HG03060 (cell line): ENCODE measurements around the gene RAB17.

Source experiments
- ATAC-seq: cut with Tn5 transposase; IDR thresholded peaks from one replicate; pipeline ENCODE4 v1.9.1; 2021; ENCODE audit warnings: low read depth, moderate number of reproducible peaks; ENCODE audit not compliant: unreplicated experiment

RAB17 gene

GRCh38 chr2:237540223-237540775 is 50.2 kb downstream of the RAB17 start:
- no peak for ATAC-seq

DNA sequence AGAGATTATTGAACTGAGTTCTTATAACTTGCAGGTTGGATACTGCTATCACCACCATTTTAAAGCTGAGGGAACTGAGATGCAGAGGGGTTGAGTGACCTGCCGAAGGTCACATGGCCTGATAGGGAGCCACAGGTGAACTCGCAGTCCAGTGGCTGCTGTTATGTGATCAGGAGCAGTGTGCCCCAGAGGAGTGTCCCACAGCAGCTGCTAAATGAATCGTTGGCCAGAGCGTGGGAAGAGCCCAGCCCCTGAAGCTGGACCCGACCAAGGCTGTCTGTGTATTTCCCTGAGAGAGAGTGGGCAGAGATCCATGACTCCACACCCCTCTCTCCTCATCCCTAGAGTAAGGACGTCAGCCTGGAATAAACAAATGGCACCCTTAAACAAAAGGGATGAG is 50.9 kb downstream of the RAB17 start:
- ATAC-seq = no peak

DNA sequence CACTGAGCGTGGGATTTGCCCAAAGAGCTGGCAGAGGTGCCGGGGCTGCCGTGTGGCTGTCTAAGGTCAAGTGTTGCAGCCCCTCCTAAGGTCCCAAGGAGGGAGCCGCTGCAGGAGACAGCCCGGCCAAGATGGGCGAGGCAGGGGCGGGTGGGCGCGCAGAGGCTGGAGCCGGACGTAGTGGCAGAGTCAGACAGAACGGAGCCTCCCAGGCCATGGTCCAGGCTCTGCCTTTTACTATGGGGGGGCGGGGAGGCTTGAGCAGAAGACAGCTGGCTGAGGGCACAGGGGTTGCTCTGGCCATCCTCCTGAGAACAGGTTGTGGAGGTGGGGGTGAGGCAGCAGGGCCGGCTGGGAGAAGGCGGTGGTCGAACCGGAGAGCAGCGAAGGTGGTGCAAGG is 51.6 kb downstream of the RAB17 start:
- ATAC-seq = no peak

GRCh38 chr2:237538001-237538720 is 52.4 kb downstream of the RAB17 start:
- no peak for ATAC-seq

DNA sequence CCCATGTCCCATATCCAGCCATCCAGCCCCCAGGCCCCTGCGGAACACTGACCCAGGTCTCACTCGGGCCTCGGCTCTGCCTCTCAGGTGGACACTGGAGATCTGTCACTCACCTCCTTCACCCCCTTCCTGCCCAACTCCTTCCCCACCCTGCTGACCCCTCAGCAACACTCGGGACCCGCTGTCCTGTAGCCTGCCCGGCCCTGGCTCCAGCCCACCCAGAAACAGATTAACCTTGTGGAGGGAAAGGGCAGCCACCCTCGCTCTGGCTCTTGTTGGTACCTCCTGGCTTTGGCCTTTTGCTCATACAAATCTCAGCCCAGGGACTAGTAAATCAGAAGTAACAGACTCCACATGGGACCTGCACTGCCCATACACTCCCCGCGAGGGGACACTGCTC is 53.9 kb downstream of the RAB17 start:
- ATAC-seq = no peak

DNA sequence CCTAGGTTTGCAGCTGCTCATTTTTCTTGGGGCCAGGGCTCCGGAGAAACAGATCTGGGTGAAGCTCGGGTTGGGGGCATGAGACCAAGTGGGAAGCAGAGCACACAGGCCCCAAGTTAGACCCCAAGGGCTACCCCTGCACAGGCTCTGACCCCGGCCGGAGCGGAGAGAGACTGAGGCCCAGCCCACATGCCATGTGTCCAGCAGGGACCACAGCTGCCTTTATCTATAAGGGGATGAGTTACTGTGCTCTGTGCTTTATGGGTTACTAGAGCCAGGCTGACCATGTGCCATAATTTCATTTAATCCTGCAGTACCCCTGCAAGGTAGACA is 54.5 kb downstream of the RAB17 start:
- no peak for ATAC-seq

DNA sequence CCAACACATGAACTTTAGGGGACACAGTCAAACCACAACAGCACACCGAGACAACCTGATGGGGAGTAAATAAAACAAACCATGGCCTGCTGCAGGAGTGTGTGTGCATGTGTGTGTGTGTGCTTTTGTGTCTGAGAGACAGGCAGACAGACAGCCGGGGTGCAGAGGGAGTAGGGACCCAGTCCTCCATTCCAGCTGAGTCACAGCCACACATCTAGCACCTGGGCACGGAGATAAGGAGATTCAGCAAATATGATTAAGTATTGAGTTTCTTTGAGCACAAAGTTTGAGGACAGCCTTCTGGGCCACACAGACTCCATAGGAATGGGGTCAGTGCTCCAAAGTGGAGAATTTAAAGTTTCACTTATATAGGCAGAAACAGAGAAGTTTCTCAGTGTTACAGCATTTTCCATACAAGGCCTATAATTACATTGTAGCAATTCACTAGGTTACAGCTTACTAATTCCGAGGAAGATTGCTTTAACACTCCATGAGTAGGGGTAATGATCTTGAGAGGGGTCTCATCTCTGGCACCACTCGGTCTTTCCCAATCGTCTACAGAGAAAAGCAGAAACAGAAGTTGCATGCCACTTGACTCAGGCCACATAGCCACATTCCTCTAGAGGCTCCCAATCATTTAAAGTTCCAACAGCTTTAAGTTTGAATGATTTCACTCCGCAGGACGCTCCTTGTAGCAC is 55.0 kb downstream of the RAB17 start:
- ATAC-seq = no peak

DNA sequence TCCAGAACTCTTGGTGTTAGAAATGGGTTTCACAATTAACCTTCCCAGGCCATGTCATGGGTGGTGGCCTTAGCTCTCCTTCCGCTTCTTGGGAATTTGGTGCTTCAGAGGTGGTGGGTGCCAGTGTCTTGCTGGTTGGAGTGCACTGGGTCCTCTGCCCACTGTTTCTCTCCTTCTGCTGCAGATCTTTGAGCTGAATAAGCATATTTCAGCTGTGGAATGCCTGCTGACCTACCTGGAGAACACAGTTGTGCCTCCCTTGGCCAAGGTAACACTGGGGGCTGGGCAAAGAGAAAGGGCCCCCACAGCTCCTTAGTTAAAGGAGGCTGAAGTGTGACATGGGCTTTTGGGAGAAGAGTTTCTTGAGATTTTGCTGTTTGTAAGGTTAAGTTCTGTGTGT is 56.2 kb downstream of the RAB17 start:
- ATAC-seq = no peak

- no peak for ATAC-seq
These were observed 56.8 kb downstream of the RAB17 start for GRCh38 chr2:237533668-237534161.

- no peak for ATAC-seq
These were observed 58.4 kb downstream of the RAB17 start for GRCh38 chr2:237532160-237532559.

DNA sequence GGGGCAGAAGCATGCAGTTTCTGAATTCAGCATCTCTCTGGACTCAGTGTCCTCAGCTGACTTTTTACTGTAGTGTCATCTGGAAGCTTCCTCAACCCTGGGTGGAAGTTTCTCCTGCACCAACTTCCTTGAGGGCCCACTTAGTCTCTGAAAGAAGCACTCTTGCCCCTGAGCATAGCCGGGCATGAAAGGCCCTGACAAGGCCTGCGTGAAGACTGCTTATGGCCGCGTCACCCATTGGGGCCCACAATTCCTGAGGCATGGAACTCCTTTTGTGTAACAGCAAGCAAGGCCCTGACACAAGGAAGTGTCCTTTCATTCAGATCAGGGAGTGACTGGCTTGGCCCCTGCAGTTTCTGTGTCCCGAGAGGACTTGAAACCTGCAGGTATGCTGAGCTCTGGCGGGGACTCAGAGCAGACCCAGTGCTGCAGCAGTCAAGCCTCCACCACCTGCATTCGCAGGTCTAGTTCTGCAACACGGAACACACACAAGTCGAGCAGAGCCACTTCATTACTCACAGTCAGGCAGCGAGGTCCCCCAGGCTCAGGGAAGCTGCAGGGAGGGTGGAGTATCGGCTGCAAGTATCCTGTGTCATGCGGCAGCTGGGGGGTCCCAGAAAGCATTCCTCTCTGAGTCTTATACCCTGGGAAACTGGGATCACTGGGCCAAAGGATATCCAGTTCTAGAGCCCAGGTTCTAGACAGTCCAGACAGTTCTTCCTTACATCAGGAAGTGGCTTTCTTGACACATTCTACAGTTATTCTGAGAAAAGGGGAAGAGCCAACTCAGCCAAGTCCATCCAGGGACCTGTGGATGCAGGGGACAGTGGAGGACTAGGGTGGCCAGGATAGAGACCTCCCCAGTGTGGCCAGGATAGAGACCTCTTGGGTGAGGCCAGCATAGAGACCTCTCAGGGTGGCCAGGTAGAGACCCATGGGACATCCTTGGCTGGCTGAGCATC is 59.8 kb downstream of the RAB17 start:
- no peak for ATAC-seq

- ATAC-seq = no peak
These were observed 60.8 kb downstream of the RAB17 start for GRCh38 chr2:237529452-237530402.

DNA sequence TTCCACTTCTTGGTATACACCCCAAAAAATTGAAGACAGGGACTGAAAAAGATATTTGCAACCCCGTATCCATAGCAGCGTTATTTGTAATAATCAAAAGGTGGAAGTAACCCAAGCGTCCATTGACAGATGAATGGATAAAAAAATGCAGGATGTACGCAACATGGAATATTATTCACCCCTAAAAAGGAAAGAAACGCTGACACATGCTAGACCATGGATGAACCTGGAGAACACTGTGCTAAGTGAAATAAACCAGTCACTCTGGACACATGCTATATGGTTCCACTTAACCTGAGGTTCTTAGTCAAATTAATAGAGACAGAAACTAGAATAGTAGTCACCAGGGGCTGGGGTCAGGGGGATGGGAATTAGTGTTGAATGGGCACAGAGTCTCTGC is 62.8 kb downstream of the RAB17 start:
- no peak for ATAC-seq

DNA sequence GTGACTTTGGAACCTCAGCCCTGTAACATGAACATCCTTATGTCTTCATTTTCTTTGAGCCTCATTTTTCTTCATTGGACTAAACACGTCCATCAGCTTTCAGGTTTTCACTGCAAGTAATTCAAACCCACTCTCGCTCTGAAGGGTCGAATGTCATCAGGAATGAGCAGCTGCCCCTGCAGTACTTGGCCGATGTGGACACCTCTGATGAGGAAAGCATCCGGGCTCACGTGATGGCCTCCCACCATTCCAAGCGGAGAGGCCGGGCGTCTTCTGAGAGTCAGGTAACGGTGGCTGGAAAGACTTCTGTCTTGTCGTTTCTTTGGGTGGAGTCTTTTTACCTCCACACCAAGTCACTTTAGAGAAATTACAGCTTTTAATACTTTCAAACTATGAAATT is 63.3 kb downstream of the RAB17 start:
- no peak for ATAC-seq

DNA sequence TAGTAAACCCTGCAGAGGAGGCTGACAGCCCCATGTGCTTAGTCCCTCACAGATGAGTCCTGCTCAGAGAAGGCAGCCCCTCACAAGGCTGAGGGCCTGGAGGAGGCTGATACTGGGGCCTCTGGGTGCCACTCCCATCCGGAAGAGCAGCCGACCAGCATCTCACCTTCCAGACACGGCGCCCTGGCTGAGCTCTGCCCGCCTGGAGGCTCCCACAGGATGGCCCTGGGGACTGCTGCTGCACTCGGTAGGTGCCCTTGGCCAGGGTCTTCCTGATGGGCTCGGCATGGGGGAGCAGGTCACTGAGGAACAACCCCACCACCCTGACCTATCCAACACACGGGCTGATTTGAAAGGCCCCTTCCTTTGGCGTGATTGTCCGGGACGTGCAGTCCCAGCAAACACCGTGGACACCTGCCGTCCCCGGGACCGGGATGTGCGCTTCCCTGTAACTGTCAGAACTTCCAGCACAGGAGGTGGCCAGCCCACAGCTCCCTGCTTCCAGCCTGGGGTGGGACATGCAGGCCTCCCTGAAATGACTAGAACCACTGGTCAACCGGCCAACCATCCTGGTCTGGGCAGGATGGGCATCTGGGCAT is 64.9 kb downstream of the RAB17 start:
- ATAC-seq = no peak

- ATAC-seq = no peak
These were observed 65.9 kb downstream of the RAB17 start for GRCh38 chr2:237524631-237525030.
